Gastrocnemius medialis (tissue), 4 donors: ENCODE measurements around the gene ITIH3.

Experiments
- POLR2A ChIP-seq, 2 donors: fragments of 450-650 bp; IDR thresholded peaks; one replicate each; pipeline ENCODE4 v1.6.1; 2017; ENCODE audit warnings: antibody characterized with exemption in 2 of 2, mild to moderate bottlenecking in 2 of 2, moderate library complexity in 2 of 2
- TF ChIP-seq, protein P1 (sequence below), 5 experiments: fragments of 450-650 bp in 3 of 5; fragments of 200-600 bp in 2 of 5; sonication (generic) in 2 of 5; IDR thresholded peaks in 4 of 5; conservative IDR thresholded peaks in 1 of 5; 1 replicate in 4 of 5; 2 replicates in 1 of 5; pipeline ENCODE4 v1.5.1; 2016 to 2019; ENCODE audit warnings: antibody characterized with exemption in 5 of 5, mild to moderate bottlenecking in 3 of 5, moderate library complexity in 3 of 5

DNA sequence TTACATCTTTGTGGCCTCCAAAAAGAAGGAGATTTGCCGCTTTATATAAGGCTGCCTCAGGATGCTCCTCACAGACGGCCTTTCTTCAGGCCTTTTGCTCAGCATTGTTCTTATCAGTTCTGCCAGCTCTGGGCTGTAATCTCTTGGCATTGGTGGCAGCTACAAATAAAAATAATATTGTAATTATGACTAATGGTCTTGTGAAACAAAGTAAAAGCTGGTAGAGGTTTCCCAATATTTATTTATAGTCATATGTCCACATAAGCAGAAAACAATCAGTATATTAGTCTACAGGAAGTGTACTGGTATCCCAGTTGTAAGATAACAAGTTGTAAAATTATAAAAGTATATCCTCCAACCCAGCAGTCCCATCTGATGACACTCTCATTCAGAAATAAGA, 31.1 kb upstream of the ITIH3 start:
- no peak for TF ChIP-seq POLR2A (IDR thresholded peaks at IDR 0.05)
- TF ChIP-seq, protein P1, sequence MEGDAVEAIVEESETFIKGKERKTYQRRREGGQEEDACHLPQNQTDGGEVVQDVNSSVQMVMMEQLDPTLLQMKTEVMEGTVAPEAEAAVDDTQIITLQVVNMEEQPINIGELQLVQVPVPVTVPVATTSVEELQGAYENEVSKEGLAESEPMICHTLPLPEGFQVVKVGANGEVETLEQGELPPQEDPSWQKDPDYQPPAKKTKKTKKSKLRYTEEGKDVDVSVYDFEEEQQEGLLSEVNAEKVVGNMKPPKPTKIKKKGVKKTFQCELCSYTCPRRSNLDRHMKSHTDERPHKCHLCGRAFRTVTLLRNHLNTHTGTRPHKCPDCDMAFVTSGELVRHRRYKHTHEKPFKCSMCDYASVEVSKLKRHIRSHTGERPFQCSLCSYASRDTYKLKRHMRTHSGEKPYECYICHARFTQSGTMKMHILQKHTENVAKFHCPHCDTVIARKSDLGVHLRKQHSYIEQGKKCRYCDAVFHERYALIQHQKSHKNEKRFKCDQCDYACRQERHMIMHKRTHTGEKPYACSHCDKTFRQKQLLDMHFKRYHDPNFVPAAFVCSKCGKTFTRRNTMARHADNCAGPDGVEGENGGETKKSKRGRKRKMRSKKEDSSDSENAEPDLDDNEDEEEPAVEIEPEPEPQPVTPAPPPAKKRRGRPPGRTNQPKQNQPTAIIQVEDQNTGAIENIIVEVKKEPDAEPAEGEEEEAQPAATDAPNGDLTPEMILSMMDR (IDR thresholded peaks at IDR 0.05 in 4 of 5, conservative IDR thresholded peaks at IDR 0.05 in 1 of 5): no peak
